Lung (tissue), 12 donors: ENCODE data around the gene RPS6KA4. TPM values are rescaled to one million over a fixed set of nuclear protein-coding genes. Genes with fewer than 3 reads are reported as not detected.

ENCODE experiments used
- ATAC-seq: fragments of 200-7000 bp; cut with Tn5 transposase; one replicate; pipeline ENCODE4 v1.9.1; 2020; ENCODE audit warnings: moderate number of reproducible peaks; ENCODE audit not compliant: insufficient read depth, low FRiP score
- DNase-seq, 3 donors: peaks; one replicate each; pipeline ENCODE4 v3.0.0-alpha.2; 2013 to 2017
- H3K27ac ChIP-seq, 2 donors: one replicate each; pipeline ENCODE4 v1.5.1; 2013; ENCODE audit warnings: mild to moderate bottlenecking in 2 of 2, moderate library complexity in 2 of 2, control low read depth in 1 of 2, inconsistent platforms in 1 of 2, low read depth in 1 of 2, low read length in 1 of 2
- H3K27me3 ChIP-seq, 3 donors: one replicate each; pipeline ENCODE4 v1.5.1; 2013; ENCODE audit warnings: low read length in 2 of 3; ENCODE audit not compliant: control insufficient read depth in 3 of 3, insufficient read depth in 3 of 3
- H3K36me3 ChIP-seq, 4 donors: one replicate each; pipeline ENCODE4 v1.5.1; 2013; ENCODE audit warnings: low read length in 4 of 4, mild to moderate bottlenecking in 1 of 4, moderate library complexity in 1 of 4; ENCODE audit not compliant: control insufficient read depth in 4 of 4, insufficient read depth in 4 of 4
- H3K4me1 ChIP-seq, 5 donors: one replicate each; pipeline ENCODE4 v1.5.1; 2013; ENCODE audit warnings: low read length in 5 of 5, mild to moderate bottlenecking in 2 of 5, moderate library complexity in 1 of 5; ENCODE audit not compliant: control insufficient read depth in 5 of 5, insufficient read depth in 5 of 5
- H3K4me3 ChIP-seq: one replicate; pipeline ENCODE4 v1.5.1; 2013; ENCODE audit warnings: mild to moderate bottlenecking, control low read depth, moderate library complexity
- H3K9ac ChIP-seq, 2 donors: one replicate each; pipeline ENCODE4 v1.5.1; 2013; ENCODE audit warnings: low read length in 2 of 2, control low read depth in 1 of 2; ENCODE audit not compliant: insufficient read depth in 1 of 2
- H3K9me3 ChIP-seq, 4 donors: one replicate each; pipeline ENCODE4 v1.5.1; 2013; ENCODE audit warnings: low read length in 3 of 4, mild to moderate bottlenecking in 1 of 4, moderate library complexity in 1 of 4; ENCODE audit not compliant: control insufficient read depth in 4 of 4, insufficient read depth in 3 of 4
- CTCF ChIP-seq: IDR thresholded peaks from 2 replicates; pipeline ENCODE4 v1.5.1; 2012; ENCODE audit warnings: mild to moderate bottlenecking; ENCODE audit errors: control extremely low read depth, extremely low read depth
- WGBS, 2 donors: extraction: QIAGEN DNeasy Blood & Tissue Kit; methylation state at CpG; one replicate each; pipeline ENCODE4 v1.1.7; 2013; 5-methylcytosine and 5-hydroxymethylcytosine counted together
- polyA plus RNA-seq, 2 donors: library from polyadenylated mRNA; stranded (reverse); fragments of 200-250 nt; gene quantifications; one replicate each; pipeline ENCODE4 v1.2.1, GENCODE V29; 2013
- total RNA-seq, 2 donors: library from RNA; depleted of rRNA in 1 of 2; stranded (reverse); fragments of >200 nt in 1 of 2; gene quantifications; one replicate each; pipeline ENCODE4 v1.2.1, GENCODE V29; 2014 to 2021
- donor health status: control.
- donor health status: control.
- donor health status: Bipolar disorder and iron deficiency.
- donor health status: healthy.
- donor health status: DM: yes; HTN: yes; CAD: no.

The RPS6KA4 gene
- total and polyA plus RNA-seq, 4 donors = 25.3 to 53.8 (median 35.4) TPM

GRCh38 chr11:64349025-64349387 is 10.0 kb upstream of the RPS6KA4 start:
- no peaks in the 10 kb centered on the region for H3K27me3 ChIP-seq
- TF ChIP-seq CTCF = no peak
- H3K27ac ChIP-seq = no peak overlapping the region
- 90 to 91% methylated on average over 7 of the region's 7 CpGs for WGBS, 2 donors
- no peaks in the 10 kb centered on the region for H3K9me3 ChIP-seq
- H3K4me3 ChIP-seq = no peak overlapping the region
- no peak overlapping the region for H3K9ac ChIP-seq
- no peak for DNase-seq
- no peak for ATAC-seq
- H3K4me1 ChIP-seq = peaks cover 0 to 6% (median 0%) of the 10 kb centered on the region in 5 donors
- peaks cover 0 to 6% (median 0%) of the 10 kb centered on the region in 4 donors for H3K36me3 ChIP-seq

GRCh38 chr11:64349404-64349803 is 9.6 kb upstream of the RPS6KA4 start:
- Histone ChIP-seq H3K36me3 (peaks cover 0 to 6% (median 0%) of the 10 kb centered on the region in 4 donors), H3K9me3 (no peaks in the 10 kb centered on the region), H3K4me1 (peaks cover 0 to 6% (median 0%) of the 10 kb centered on the region in 5 donors), H3K4me3 (no peak overlapping the region), H3K27ac (no peak overlapping the region), H3K27me3 (no peaks in the 10 kb centered on the region), H3K9ac (no peak overlapping the region)
- ATAC-seq (no peak), DNase-seq (no peak)
- 82 to 91% methylated on average over 8 to 11 of the region's 11 CpGs for WGBS, 2 donors
- no peak for TF ChIP-seq CTCF

GRCh38 chr11:64351136-64351631 is 7.8 kb upstream of the RPS6KA4 start:
- Histone ChIP-seq H3K36me3 (peaks cover 0 to 2% (median 0%) of the 10 kb centered on the region in 4 donors), H3K4me1 (peaks cover 0 to 6% (median 0%) of the 10 kb centered on the region in 5 donors), H3K27me3 (no peaks in the 10 kb centered on the region), H3K9ac (no peak overlapping the region), H3K9me3 (no peaks in the 10 kb centered on the region), H3K27ac (no peak overlapping the region), H3K4me3 (no peak overlapping the region)
- DNase-seq (no peak), ATAC-seq (no peak)
- 90 to 92% methylated on average over 14 to 18 of the region's 18 CpGs for WGBS, 2 donors
- no peak for TF ChIP-seq CTCF
